WTC11 (cell line): ENCODE results near the gene C5orf15. TPM values are rescaled to one million over a fixed set of nuclear protein-coding genes. Genes with fewer than 3 reads are reported as not detected.

ENCODE experiments used
- ATAC-seq: fragments of 200-7000 bp; cut with Tn5 transposase; 2 replicates; pipeline ENCODE4 v1.10.0; 2021; ENCODE audit warnings: mild to moderate bottlenecking, moderate library complexity
- CTCF ChIA-PET: fragments of 300-600 bp; sonication (Branson Sonifier 250); formaldehyde crosslinking; loops from one replicate; lab custom pipeline; 2021; ENCODE audit warnings: antibody characterized with exemption; lab: Charles Lee
- POLR2A ChIA-PET: fragments of 350-600 bp; sonication (Branson Sonifier 250); formaldehyde crosslinking; loops from one replicate; lab custom pipeline; 2021; ENCODE audit warnings: antibody characterized with exemption; lab: Charles Lee
- DNase-seq: peaks from one replicate; pipeline ENCODE4 v3.0.0; 2021; ENCODE audit warnings: low spot score
- H3K27ac Mint-ChIP-seq: 2 replicates; pipeline ENCODE4 v1.8.0; 2021; ENCODE audit warnings: mixed read lengths
- H3K27me3 Mint-ChIP-seq: 2 replicates; pipeline ENCODE4 v1.8.0; 2021; ENCODE audit warnings: low read depth, mild to moderate bottlenecking, moderate library complexity, mixed read lengths
- H3K36me3 Mint-ChIP-seq: 2 replicates; pipeline ENCODE4 v1.8.0; 2021; ENCODE audit warnings: mixed read lengths
- H3K4me1 Mint-ChIP-seq: 2 replicates; pipeline ENCODE4 v1.8.0; 2022; ENCODE audit warnings: mixed read lengths
- H3K4me3 Mint-ChIP-seq: 2 replicates; pipeline ENCODE4 v1.8.0; 2021; ENCODE audit warnings: mild to moderate bottlenecking, moderate library complexity, mixed read lengths
- H3K9me3 Mint-ChIP-seq: 2 replicates; pipeline ENCODE4 v1.8.0; 2021; ENCODE audit warnings: mixed read lengths
- ATF1 ChIP-seq: sonication (generic); formaldehyde crosslinking; IDR thresholded peaks from 2 replicates; pipeline ENCODE4 v1.8.1; 2023; ENCODE audit warnings: mild to moderate bottlenecking, moderate library complexity, missing genetic modification reagents
- ATF2 ChIP-seq: sonication (generic); formaldehyde crosslinking; IDR thresholded peaks from 2 replicates; pipeline ENCODE4 v1.8.1; 2022; ENCODE audit warnings: low read depth, missing genetic modification reagents, borderline replicate concordance
- CBFB ChIP-seq: sonication (generic); formaldehyde crosslinking; IDR thresholded peaks from 2 replicates; pipeline ENCODE4 v1.8.1; 2022; ENCODE audit warnings: mild to moderate bottlenecking, low read depth, missing genetic modification reagents
- ELF4 ChIP-seq: sonication (generic); formaldehyde crosslinking; IDR thresholded peaks from 2 replicates; pipeline ENCODE4 v1.8.1; 2022; ENCODE audit warnings: low read depth, mild to moderate bottlenecking, moderate library complexity, missing genetic modification reagents
- EMX1 ChIP-seq: fragments of 250-450 bp; sonication (Bioruptor Pico); IDR thresholded peaks from 2 replicates; pipeline ENCODE4 v1.8.0; 2021; ENCODE audit warnings: mild to moderate bottlenecking
- FOXJ3 ChIP-seq: sonication (generic); formaldehyde crosslinking; IDR thresholded peaks from 2 replicates; pipeline ENCODE4 v1.9.0; 2021; ENCODE audit warnings: missing genetic modification reagents, mild to moderate bottlenecking, borderline replicate concordance
- GTF2I ChIP-seq: fragments of 250-450 bp; sonication (Bioruptor Pico); conservative IDR thresholded peaks from 2 replicates; pipeline ENCODE4 v1.4.0; 2021; ENCODE audit warnings: mild to moderate bottlenecking
- JUN ChIP-seq: sonication (generic); formaldehyde crosslinking; IDR thresholded peaks from 2 replicates; pipeline ENCODE4 v1.8.0; 2023; ENCODE audit warnings: mild to moderate bottlenecking, missing genetic modification reagents
- OVOL2 ChIP-seq: fragments of 250-450 bp; sonication (Bioruptor Pico); IDR thresholded peaks from 2 replicates; pipeline ENCODE4 v1.9.0; 2021; ENCODE audit warnings: mild to moderate bottlenecking, borderline replicate concordance
- PRRX2 ChIP-seq: fragments of 250-450 bp; sonication (Bioruptor Pico); IDR thresholded peaks from 2 replicates; pipeline ENCODE4 v1.8.0; 2021; ENCODE audit warnings: mild to moderate bottlenecking
- ZBTB21 ChIP-seq: sonication (generic); formaldehyde crosslinking; IDR thresholded peaks from 2 replicates; pipeline ENCODE4 v1.8.1; 2023; ENCODE audit warnings: mild to moderate bottlenecking, missing genetic modification reagents, borderline replicate concordance
- ZNF396 ChIP-seq: fragments of 250-450 bp; sonication (Bioruptor Pico); IDR thresholded peaks from 2 replicates; pipeline ENCODE4 v1.8.0; 2021; ENCODE audit warnings: mild to moderate bottlenecking, moderate library complexity, borderline replicate concordance
- ZNF532 ChIP-seq: fragments of 250-450 bp; sonication (Bioruptor Pico); IDR thresholded peaks from 2 replicates; pipeline ENCODE4 v1.9.0; 2021; ENCODE audit warnings: mild to moderate bottlenecking, borderline replicate concordance
- total RNA-seq: library from RNA; stranded (reverse); gene quantifications from 3 replicates; pipeline ENCODE4 v1.2.3, GENCODE V29; 2021
- TF ChIP-seq, protein P1 (sequence below): fragments of 250-450 bp; sonication (Bioruptor Pico); IDR thresholded peaks from 2 replicates; pipeline ENCODE4 v1.9.0; 2021; ENCODE audit warnings: mild to moderate bottlenecking
- TF ChIP-seq, protein P2 (sequence below): sonication (generic); formaldehyde crosslinking; IDR thresholded peaks from 2 replicates; pipeline ENCODE4 v1.8.1; 2022; ENCODE audit warnings: mild to moderate bottlenecking, moderate library complexity, missing genetic modification reagents
- TF ChIP-seq, protein P3 (sequence below): sonication (generic); formaldehyde crosslinking; IDR thresholded peaks from 2 replicates; pipeline ENCODE4 v1.8.0; 2022; ENCODE audit warnings: mild to moderate bottlenecking, missing genetic modification reagents

The C5orf15 gene
- total RNA-seq, 1 experiment from 2014 or later: 32.7 TPM

DNA sequence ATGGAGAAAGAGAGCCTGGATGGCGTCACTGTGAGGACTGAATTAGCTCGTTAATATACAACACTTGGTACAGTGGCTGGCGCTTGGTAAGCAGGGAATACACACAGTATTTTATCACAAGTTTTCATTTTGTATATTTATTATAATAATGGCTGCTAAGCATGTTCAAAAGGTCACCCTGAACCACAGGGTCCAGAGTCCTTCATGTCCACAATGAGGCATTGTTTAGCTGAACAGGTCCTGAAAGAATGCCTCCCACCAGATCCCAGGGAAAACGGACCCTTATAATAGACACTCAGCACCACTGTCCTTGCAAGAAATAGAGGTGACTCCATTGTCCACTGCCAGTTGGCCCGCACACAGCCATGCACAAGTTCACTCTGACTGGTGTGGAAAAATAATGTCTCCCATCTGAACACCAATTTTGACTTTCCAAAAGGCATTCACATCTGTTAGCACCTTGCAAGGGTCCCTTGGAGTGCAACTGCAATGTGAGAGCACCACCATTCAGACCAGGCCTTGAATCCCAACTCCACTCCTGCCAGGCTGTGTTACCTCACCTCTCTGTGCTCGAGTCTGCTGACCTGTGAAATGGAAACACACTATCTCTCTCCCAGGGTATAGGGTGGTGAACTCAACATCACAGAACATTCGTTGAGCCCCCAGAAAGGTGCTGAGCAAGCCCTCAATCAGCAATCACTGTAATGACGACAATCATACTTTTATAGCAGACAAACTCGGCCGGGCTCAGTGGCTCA is 32.5 kb upstream of the C5orf15 start:
- Mint-ChIP-seq H3K27ac (peak overlapping the region; percentile 70), H3K27me3 (no peaks in the 10 kb centered on the region), H3K9me3 (no peaks in the 10 kb centered on the region), H3K36me3 (peaks cover 12% of the 10 kb centered on the region), H3K4me3 (no peak overlapping the region; the same call in 1 of the 2 replicates), H3K4me1 (peaks cover 62% of the 10 kb centered on the region)
- POLR2A ChIA-PET: no interaction called here
- DNase-seq (no peak), ATAC-seq (no peak)
- TF ChIP-seq ZNF532 (CRISPR knock-in tag): no peak
- TF ChIP-seq, protein P1, sequence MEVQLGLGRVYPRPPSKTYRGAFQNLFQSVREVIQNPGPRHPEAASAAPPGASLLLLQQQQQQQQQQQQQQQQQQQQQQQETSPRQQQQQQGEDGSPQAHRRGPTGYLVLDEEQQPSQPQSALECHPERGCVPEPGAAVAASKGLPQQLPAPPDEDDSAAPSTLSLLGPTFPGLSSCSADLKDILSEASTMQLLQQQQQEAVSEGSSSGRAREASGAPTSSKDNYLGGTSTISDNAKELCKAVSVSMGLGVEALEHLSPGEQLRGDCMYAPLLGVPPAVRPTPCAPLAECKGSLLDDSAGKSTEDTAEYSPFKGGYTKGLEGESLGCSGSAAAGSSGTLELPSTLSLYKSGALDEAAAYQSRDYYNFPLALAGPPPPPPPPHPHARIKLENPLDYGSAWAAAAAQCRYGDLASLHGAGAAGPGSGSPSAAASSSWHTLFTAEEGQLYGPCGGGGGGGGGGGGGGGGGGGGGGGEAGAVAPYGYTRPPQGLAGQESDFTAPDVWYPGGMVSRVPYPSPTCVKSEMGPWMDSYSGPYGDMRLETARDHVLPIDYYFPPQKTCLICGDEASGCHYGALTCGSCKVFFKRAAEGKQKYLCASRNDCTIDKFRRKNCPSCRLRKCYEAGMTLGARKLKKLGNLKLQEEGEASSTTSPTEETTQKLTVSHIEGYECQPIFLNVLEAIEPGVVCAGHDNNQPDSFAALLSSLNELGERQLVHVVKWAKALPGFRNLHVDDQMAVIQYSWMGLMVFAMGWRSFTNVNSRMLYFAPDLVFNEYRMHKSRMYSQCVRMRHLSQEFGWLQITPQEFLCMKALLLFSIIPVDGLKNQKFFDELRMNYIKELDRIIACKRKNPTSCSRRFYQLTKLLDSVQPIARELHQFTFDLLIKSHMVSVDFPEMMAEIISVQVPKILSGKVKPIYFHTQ (CRISPR knock-in tag): no peak
- TF ChIP-seq PRRX2 (CRISPR knock-in tag): no peak
- no peak for TF ChIP-seq EMX1 (CRISPR knock-in tag)
- TF ChIP-seq CBFB (CRISPR knock-in tag): no peak
- no peak for TF ChIP-seq ATF2 (CRISPR knock-in tag)
- TF ChIP-seq, protein P2, sequence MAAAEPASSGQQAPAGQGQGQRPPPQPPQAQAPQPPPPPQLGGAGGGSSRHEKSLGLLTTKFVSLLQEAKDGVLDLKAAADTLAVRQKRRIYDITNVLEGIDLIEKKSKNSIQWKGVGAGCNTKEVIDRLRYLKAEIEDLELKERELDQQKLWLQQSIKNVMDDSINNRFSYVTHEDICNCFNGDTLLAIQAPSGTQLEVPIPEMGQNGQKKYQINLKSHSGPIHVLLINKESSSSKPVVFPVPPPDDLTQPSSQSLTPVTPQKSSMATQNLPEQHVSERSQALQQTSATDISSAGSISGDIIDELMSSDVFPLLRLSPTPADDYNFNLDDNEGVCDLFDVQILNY (CRISPR knock-in tag): no peak
- no peak for TF ChIP-seq ELF4 (CRISPR knock-in tag)
- TF ChIP-seq ZBTB21 (CRISPR knock-in tag): no peak
- TF ChIP-seq GTF2I (CRISPR knock-in tag): no peak
- TF ChIP-seq JUN: no peak
- TF ChIP-seq, protein P3, sequence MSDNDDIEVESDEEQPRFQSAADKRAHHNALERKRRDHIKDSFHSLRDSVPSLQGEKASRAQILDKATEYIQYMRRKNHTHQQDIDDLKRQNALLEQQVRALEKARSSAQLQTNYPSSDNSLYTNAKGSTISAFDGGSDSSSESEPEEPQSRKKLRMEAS (CRISPR knock-in tag): no peak
- no peak for TF ChIP-seq ZNF396 (CRISPR knock-in tag)
- no peak for TF ChIP-seq FOXJ3 (CRISPR knock-in tag)
- TF ChIP-seq OVOL2 (CRISPR knock-in tag): no peak
- no peak for TF ChIP-seq ATF1
- CTCF ChIA-PET: interaction anchor here (1.0 to 1.3 kb wide), 2 partner anchors 22 to 25 kb away, joined by 4 read pairs; no protein-coding TSS in a partner anchor
